Stimulated activated naive CD8-positive, alpha-beta T cell treated with anti-CD3 and anti-CD28 coated beads, Interleukin-15, amount 100 ng/mL, for 72 hours (primary cell): ENCODE results near the gene DKKL1.

ENCODE experiments used
- ATAC-seq: fragments of 150-1000 bp; cut with Tn5 transposase; 2 replicates; pipeline ENCODE4 v1.10.0; 2021; ENCODE audit warnings: mild to moderate bottlenecking, moderate library complexity
- DNase-seq, 2 donors: peaks; one replicate each; pipeline ENCODE4 v3.0.0; 2021 to 2022
- H3K27ac Mint-ChIP-seq, 2 donors: one replicate each; pipeline ENCODE4 v1.8.0; 2022; ENCODE audit warnings: mild to moderate bottlenecking in 2 of 2, mixed read lengths in 2 of 2, moderate library complexity in 2 of 2
- H3K27me3 Mint-ChIP-seq: one replicate; pipeline ENCODE4 v1.8.0; 2022; ENCODE audit warnings: mixed read lengths
- H3K4me1 Mint-ChIP-seq: one replicate; pipeline ENCODE4 v1.8.0; 2022; ENCODE audit warnings: mild to moderate bottlenecking, mixed read lengths
- H3K4me3 Mint-ChIP-seq, 2 donors: one replicate each; pipeline ENCODE4 v1.8.0; 2022; ENCODE audit warnings: mild to moderate bottlenecking in 2 of 2, mixed read lengths in 2 of 2, moderate library complexity in 1 of 2
- H3K9me3 Mint-ChIP-seq, 2 donors: one replicate each; pipeline ENCODE4 v1.8.0; 2022; ENCODE audit warnings: mixed read lengths in 2 of 2

Gene DKKL1

DNA sequence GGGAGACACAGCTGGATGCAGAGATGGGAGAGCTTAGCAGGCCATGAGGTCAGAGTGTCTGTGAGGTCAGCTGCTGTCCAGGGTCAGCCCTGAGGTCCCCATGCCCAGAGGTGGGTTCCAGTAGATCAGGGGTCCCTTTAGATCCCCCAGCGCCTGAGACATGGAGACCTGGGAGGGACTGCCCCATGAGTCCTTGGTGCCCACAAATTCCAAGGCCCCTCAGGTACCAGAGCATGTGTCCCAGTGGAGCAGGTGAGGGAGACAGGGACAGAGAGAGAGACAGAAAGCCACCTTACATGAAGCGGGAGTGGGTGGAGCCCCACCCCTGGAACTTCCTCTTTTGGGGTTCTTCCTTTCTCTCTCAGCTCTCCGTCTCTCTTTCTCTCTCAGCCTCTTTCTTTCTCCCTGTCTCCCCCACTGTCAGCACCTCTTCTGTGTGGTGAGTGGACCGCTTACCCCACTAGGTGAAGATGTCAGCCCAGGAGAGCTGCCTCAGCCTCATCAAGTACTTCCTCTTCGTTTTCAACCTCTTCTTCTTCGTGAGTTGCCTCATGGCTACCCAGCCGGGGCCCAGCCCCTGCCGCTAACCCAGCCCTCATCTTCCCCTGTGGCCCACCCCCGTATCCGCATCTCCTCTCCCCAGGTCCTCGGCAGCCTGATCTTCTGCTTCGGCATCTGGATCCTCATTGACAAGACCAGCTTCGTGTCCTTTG, 28.4 kb upstream of the DKKL1 start, which contains the start of gene CD37:
Gene CD37 (plus strand): TSS at position 336 of the 713 bp plus-strand sequence. CDS start 135 bp downstream, at position 471.
- Mint-ChIP-seq H3K27me3 (no peaks in the 10 kb centered on the region), H3K4me1 (peaks cover 93% of the 10 kb centered on the region), H3K9me3 (no peaks in the 10 kb centered on the region), H3K27ac (peak within 1 kb of the TSS; percentile 99), H3K4me3 (peak within 1 kb of the TSS; percentile 99)
- peak; percentile 58 for ATAC-seq
- DNase-seq = peak; percentile 42 to 45

DNA sequence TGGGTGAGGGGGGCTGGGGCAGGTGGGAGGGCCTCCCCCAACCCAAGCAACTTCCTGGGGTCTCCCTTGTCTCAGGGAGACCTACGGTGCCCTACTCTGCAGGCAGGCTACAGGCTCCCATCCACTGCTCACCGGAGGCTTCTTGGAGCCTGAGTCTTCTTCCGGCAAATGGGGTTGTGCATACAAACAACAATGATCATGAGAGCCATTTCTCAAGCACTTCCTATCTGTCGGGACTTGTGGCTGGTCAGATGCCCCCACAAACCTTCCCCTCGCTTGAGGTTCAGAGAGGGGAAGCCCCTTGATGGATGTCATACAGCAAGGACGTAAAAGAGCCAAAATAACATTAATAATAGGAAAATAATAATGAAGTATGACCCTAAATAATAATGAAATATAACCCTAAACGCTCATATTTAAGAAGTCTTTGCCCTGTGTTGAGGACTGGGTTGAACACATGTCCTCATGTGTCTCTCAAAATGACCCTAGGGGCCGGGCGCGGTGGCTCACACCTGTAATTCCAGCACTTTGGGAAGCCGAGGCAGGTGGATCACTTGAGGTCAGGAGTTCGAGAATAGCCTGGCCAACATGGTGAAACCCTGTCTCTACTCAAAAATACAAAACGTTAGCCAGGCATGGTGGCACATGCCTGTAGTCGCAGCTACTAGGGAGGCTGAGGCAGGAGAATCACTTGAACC, 27.7 kb upstream of the DKKL1 start:
- peaks cover 92% of the 10 kb centered on the region for H3K4me1 Mint-ChIP-seq

DNA sequence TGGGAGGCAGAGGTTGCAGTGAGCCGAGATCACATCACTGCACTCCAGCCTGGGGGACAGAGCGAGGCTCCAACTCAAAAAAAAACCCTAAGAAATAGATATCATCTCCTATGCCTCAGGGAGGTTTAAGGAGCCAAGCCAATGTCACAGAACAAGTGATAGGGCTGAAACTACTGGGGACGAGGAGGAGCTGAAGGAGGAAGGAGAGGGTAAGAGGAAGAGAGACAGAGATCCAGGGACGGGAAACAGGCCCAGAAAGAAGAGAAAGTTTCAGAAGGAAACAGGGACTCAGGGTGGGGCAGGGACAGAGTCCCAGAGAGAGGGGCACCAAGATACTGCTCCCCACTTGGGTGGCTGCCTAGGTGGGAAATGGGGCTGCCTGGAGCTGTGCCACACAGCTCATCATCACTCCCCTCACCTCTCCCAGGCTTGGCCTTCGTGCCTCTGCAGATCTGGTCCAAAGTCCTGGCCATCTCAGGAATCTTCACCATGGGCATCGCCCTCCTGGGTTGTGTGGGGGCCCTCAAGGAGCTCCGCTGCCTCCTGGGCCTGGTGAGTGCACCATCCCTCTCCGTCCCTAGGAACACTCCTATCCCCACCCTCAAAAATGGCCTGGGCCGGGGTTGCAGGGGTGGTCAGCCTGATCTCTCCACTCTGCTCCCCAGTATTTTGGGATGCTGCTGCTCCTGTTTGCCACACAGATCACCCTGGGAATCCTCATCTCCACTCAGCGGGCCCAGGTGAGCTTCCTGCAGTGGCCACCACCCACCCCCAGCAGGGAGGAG, 27.0 kb upstream of the DKKL1 start:
- Mint-ChIP-seq H3K4me3 (peak overlapping the region; percentile 99), H3K4me1 (peaks cover 84% of the 10 kb centered on the region), H3K27me3 (no peaks in the 10 kb centered on the region), H3K27ac (peak overlapping the region; percentile 68 to 85), H3K9me3 (no peaks in the 10 kb centered on the region)
- ATAC-seq (no peak), DNase-seq (no peak)

More for the DNA sequence above, 27.7 kb upstream of the DKKL1 start:
- H3K27ac Mint-ChIP-seq = peak overlapping the region; percentile 96 to 99
- H3K4me3 Mint-ChIP-seq = peak overlapping the region; percentile 99
- peak in 1 of 2 donors; percentile 53 for DNase-seq
- H3K27me3 Mint-ChIP-seq = no peaks in the 10 kb centered on the region
- no peaks in the 10 kb centered on the region for H3K9me3 Mint-ChIP-seq
- ATAC-seq = peak; percentile 54

DNA sequence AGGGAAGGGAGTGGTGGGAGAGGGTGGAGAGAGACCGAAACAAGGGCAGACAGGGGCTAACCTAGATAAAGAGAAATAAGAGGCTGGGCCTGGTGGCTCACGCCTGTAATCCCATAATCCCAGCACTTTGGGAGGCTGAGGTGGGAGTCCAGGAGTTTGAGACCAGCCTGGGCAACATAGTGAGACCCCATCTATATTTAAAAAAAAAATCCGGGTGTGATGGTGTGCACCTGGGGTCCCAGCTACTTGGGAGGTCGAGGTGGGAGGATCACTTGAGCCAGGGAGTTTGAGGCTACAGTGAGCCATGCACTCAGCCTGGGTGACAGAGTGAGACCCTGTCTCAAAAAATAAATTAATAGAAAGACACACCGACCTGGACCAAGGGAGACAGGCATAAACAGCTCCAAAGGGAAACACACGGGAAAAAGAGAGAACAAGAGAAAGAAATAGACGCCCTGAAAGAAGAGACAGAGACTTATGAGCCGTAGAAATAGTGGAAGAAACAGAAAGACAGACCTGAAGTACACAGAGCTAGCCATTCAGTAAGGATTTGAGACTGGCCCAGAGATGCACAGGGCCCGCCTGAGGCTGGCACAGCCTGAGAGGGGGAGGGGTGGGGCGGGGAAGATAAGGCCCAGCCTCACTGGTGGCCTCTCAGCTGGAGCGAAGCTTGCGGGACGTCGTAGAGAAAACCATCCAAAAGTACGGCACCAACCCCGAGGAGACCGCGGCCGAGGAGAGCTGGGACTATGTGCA, 26.2 kb upstream of the DKKL1 start:
- Mint-ChIP-seq H3K9me3 (no peaks in the 10 kb centered on the region), H3K4me1 (peaks cover 80% of the 10 kb centered on the region), H3K4me3 (peak overlapping the region; percentile 27 to 99), H3K27me3 (no peaks in the 10 kb centered on the region), H3K27ac (peak overlapping the region; percentile 44 to 85)
- DNase-seq = no peak
- ATAC-seq = no peak

DNA sequence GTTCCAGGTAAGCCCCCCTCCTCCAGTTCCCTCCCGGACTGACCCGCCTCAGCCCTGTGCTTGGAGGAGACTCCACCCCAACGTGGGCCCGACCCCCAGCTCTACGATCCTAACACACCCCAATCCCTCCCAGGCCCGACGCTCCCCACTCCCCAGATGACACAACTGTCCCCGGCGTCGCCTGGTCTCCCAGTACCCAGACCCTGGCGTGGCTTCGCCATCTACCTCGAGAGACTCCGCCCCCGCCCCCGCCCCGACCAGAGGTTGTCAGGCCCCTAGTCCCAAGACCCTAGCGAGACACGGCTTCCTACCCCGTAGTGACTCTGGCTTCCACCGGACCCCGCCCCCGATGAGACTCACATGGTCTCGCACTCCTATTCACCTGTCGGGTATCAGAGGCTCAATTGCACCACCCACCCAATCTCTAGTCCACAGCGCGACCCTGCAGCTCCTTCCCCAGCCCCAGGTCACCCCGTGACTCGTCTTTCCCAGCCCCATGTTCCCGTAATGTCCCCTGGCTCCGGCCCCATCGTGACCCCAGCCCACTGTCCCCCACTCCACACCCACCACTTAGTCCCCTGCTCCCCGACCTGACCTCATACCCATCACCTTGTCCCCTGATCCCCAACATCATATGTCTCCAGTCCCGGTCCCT, 25.5 kb upstream of the DKKL1 start:
- H3K4me3 Mint-ChIP-seq = peak overlapping the region in 1 of 2 donors; percentile 19

DNA sequence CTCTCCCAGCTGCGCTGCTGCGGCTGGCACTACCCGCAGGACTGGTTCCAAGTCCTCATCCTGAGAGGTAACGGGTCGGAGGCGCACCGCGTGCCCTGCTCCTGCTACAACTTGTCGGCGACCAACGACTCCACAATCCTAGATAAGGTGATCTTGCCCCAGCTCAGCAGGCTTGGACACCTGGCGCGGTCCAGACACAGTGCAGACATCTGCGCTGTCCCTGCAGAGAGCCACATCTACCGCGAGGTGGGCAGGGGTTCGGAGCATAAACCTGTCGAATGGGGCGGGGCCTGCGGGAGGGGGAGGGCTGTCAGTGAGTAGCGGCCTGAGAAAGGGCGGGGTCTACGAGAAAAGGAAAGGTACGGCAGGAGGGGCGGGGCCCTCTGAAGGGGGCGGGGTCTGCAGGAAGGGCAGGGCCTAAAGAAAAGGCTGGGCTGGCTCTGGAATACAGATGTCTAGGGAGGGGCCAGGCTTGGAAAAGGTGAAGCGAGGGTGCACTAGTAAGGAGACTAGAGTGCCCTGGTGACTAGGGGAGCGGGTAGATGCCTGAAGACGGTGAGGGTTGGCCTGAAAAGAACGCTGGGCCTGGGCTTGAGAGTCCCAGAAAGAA, 24.9 kb upstream of the DKKL1 start:
- ATAC-seq (no peak), DNase-seq (peak in 1 of 2 donors; percentile 16)
- no peak overlapping the region for H3K27ac Mint-ChIP-seq
- H3K27me3 Mint-ChIP-seq = no peaks in the 10 kb centered on the region
- peaks cover 75% of the 10 kb centered on the region for H3K4me1 Mint-ChIP-seq
- H3K9me3 Mint-ChIP-seq = no peaks in the 10 kb centered on the region
- H3K4me3 Mint-ChIP-seq = peak overlapping the region in 1 of 2 donors; percentile 19

More for the DNA sequence above, 25.5 kb upstream of the DKKL1 start:
- no peak overlapping the region for H3K27ac Mint-ChIP-seq
- ATAC-seq (no peak), DNase-seq (peak in 1 of 2 donors; percentile 9)
- H3K4me1 Mint-ChIP-seq = peaks cover 80% of the 10 kb centered on the region
- no peaks in the 10 kb centered on the region for H3K27me3 Mint-ChIP-seq
- no peaks in the 10 kb centered on the region for H3K9me3 Mint-ChIP-seq

DNA sequence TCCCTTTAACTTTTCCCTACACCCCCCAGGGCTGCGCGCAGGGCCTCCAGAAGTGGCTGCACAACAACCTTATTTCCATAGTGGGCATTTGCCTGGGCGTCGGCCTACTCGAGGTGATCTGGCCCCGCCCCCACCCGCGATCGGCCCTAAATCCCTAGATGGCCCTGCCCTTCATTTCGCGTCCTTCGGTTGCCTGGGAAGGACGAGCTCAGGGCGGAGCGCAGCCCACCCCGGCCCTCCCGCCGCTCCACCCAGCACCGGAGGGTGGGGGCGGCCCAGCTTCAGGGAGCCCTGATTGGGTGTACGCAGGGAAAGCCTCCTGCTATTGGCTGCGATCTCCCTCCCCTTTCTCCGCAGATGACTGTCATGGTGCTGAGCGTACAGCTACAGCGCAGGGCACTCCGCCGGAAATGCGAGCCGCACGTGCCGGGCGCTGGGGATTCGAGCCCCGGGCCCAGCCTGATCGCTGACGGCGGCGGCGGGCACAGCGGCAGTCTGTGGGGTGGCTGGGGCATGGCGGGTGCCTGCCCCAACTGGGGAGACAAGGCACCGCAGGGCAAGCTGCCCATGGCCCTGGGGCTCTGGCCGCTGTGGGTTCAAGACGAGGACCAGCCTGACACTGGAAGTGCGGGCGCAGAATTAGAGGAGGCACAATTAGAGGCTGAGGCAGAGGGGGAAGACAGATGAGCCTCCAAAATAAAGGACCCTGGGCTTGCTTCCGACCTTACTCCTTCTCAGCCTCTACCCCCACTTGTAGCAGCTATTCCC, 24.2 kb upstream of the DKKL1 start:
- Mint-ChIP-seq H3K27ac (no peak overlapping the region), H3K9me3 (no peaks in the 10 kb centered on the region), H3K4me1 (peaks cover 69% of the 10 kb centered on the region), H3K4me3 (no peak overlapping the region), H3K27me3 (no peaks in the 10 kb centered on the region)
- no peak for ATAC-seq
- DNase-seq = peak in 1 of 2 donors; percentile 7

DNA sequence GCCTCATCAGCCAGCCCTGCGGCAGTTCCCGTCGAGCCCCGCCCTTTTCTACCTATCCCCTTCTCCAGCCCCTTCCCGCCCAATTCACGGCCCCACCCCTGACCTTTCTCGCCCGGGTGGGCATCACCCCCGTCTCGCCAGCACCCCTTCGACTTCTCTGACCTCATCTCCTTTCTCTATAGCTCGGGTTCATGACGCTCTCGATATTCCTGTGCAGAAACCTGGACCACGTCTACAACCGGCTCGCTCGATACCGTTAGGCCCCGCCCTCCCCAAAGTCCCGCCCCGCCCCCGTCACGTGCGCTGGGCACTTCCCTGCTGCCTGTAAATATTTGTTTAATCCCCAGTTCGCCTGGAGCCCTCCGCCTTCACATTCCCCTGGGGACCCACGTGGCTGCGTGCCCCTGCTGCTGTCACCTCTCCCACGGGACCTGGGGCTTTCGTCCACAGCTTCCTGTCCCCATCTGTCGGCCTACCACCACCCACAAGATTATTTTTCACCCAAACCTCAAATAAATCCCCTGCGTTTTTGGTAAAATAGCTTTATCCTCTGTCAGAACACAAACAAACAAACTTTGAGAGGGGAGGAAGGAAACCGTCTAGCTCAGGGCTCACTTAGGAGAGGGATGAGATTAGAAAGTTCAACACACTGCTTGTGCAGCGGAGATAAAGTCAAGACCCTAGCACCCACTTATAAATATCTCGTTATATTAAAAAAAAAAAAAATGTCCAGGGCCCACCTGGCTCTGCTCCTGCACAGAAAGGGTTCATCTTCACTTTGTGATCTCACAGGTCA, 23.4 kb upstream of the DKKL1 start:
- DNase-seq = peak in 1 of 2 donors; percentile 23
- no peaks in the 10 kb centered on the region for H3K27me3 Mint-ChIP-seq
- H3K9me3 Mint-ChIP-seq = no peaks in the 10 kb centered on the region
- H3K4me1 Mint-ChIP-seq = peaks cover 70% of the 10 kb centered on the region
- ATAC-seq = no peak
- peak overlapping the region in 1 of 2 donors; percentile 55 for H3K27ac Mint-ChIP-seq
- peak overlapping the region in 1 of 2 donors; percentile 19 for H3K4me3 Mint-ChIP-seq

DNA sequence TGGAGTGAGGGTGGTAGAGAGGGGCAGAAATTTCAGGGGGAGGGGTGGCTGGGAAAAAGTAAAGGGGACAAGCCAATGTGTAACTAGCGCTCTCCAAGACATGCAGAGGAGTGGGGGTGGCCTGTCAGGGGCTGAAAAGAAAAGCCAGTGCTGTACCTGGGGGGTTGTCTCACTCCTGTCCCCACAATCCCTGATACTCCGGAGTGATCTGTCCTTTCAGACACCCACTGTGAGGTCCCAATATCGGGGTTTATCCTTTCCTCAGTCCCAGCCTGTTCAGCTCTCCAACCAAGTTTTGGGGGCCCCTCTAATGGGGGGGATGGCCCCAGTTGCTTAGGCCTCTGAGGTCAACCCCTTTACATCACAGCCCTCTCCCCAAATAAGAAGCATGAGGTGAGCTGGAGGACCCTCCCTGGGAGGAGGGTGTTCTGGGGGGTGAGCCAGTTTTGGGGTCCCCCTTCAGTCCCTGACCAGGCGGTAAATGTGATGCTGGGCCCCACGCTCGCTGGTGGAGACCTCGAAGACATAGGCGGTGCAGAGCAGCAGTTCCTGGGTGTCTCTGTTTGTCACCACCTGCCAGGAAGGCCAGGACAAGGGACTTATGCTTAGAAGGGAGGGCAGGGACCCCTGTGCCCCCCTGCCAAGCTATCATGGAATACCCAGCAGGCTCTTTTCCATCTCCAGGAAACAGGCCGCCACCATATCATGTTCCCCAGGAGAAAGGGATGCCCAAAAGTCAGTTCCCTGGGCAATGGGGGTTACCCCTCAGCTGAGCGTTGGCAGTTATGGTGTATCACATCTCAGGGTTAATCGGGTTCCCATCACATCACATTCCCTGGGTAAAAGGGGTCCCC, 22.6 kb upstream of the DKKL1 start:
- peak overlapping the region in 1 of 2 donors; percentile 55 for H3K27ac Mint-ChIP-seq
- peak in 1 of 2 donors; percentile 7 for DNase-seq
- no peak overlapping the region for H3K4me3 Mint-ChIP-seq

DNA sequence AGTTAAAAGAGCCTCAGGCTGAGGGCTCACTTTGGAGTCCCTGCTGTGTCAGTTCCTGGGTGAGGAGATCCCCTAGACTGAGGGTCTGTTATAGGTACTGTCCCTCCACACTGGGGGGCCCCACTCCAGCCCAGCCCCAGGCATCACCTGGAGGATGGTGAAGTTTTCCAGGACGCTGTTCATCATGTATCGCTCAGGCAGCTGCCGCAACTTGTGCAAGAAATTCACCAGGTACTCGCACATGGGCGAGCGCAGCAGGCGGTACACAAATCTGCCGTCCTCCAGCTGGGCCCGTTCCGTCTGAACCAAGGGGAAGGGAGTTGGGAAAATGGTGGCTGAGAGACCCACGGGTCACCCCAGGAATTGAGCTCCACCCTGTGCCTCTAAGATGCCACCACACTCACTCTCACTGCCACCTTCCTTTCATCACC, 21.4 kb upstream of the DKKL1 start:
- Mint-ChIP-seq H3K27me3 (no peaks in the 10 kb centered on the region), H3K4me1 (peaks cover 53% of the 10 kb centered on the region), H3K9me3 (no peaks in the 10 kb centered on the region), H3K27ac (peak overlapping the region in 1 of 2 donors; percentile 59), H3K4me3 (no peak overlapping the region)
- ATAC-seq (no peak), DNase-seq (no peak)

More for the DNA sequence above, 22.6 kb upstream of the DKKL1 start:
- Mint-ChIP-seq H3K4me1 (peaks cover 65% of the 10 kb centered on the region), H3K9me3 (no peaks in the 10 kb centered on the region), H3K27me3 (no peaks in the 10 kb centered on the region)
- no peak for ATAC-seq

DNA sequence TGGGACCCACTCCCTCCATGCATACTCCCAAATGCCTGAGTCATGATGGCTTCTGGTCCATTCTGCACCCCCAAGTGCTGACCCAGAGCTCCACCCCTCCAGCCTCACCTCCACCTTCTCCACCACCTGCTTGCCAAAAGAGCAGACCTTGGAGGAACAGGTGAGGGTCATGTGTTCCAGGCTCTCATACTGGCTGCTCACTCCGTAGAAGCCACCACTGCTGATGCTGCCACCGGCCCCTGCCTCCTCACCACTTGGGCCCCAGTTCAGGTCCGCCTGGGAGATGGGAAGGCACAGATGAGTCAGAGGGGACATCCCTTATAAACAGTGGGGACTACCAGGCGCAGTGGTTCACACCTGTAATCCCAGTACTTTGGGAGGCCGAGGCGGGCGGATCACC, 20.6 kb upstream of the DKKL1 start:
- Mint-ChIP-seq H3K27me3 (no peaks in the 10 kb centered on the region), H3K9me3 (no peaks in the 10 kb centered on the region), H3K4me3 (no peak overlapping the region), H3K4me1 (peaks cover 45% of the 10 kb centered on the region), H3K27ac (peak overlapping the region in 1 of 2 donors; percentile 59)
- no peak for ATAC-seq
- no peak for DNase-seq
